ENCODE measurements around the gene ZNF546.

DNA sequence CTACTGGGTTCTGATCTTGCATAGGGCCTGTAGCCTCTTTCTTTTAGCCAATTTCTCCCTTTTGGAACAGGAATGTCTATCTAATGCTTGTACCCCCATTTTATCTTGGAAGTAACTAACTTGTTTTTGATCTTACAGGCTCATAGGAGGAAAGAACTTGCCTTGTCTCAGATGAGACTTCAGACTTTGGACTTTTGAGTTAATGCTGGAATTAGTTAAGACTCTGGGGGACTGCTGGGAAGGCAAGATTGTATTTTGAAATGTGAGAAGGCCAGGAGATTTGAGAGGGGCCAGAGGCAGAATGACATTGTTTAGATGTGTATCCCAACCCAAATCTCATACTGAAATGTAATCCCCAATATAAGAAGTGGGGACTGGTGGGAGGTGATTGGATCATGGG is 2.5 kb upstream of the ZNF546 start:
- TF ChIP-seq, protein P1, sequence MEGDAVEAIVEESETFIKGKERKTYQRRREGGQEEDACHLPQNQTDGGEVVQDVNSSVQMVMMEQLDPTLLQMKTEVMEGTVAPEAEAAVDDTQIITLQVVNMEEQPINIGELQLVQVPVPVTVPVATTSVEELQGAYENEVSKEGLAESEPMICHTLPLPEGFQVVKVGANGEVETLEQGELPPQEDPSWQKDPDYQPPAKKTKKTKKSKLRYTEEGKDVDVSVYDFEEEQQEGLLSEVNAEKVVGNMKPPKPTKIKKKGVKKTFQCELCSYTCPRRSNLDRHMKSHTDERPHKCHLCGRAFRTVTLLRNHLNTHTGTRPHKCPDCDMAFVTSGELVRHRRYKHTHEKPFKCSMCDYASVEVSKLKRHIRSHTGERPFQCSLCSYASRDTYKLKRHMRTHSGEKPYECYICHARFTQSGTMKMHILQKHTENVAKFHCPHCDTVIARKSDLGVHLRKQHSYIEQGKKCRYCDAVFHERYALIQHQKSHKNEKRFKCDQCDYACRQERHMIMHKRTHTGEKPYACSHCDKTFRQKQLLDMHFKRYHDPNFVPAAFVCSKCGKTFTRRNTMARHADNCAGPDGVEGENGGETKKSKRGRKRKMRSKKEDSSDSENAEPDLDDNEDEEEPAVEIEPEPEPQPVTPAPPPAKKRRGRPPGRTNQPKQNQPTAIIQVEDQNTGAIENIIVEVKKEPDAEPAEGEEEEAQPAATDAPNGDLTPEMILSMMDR (IDR thresholded peaks at IDR 0.05; ENCODE audit: insufficient read depth, low read length, poor library complexity, severe bottlenecking), result no peak
- no peak for TF ChIP-seq EZH2phosphoT487 (conservative IDR thresholded peaks at IDR 0.05; ENCODE audit: low read length)

All from SU-DHL-6 (cell line).